ENCODE measurements around the gene CCDC85C. TPM values are rescaled to one million over a fixed set of nuclear protein-coding genes. Genes with fewer than 3 reads are reported as not detected.
A peak's percentile ranks its signal among the peaks of the same experiment; 100 is the strongest.

CCDC85C gene
- total and polyA plus RNA-seq, 10 of the 15 experiments (the other 5 are each of a cell fraction or from before 2014, with no cell fraction given), result 0.03 to 3.6 (median 1.1) TPM

- TF ChIP-seq ATF3 (IDR thresholded peaks at IDR 0.05; ENCODE audit: borderline replicate concordance, extremely low read depth, low read depth, low read length) (no peak), TCF3 (IDR thresholded peaks at IDR 0.05; ENCODE audit: borderline replicate concordance, insufficient read depth, low read depth, low read length) (0 out of 2 replicates have a peak, but pooled peaks have one; percentile 27), CREM (IDR thresholded peaks at IDR 0.05; ENCODE audit: low read depth) (no peak), ZNF274 (IDR thresholded peaks at IDR 0.05; ENCODE audit: insufficient read depth, insufficient read length) (no peak), TCF12 (IDR thresholded peaks at IDR 0.05; ENCODE audit: low read depth, low read length) (0 out of 2 replicates have a peak, but pooled peaks have one; percentile 52), GATAD2B (conservative IDR thresholded peaks at IDR 0.05; ENCODE audit: low read depth) (no peak), MYC (IDR thresholded peaks at IDR 0.05; ENCODE audit: insufficient read depth, insufficient read length, insufficient replicate concordance, low read length, severe bottlenecking) (no peak), RCOR1 (conservative IDR thresholded peaks at IDR 0.05; ENCODE audit: low read depth, low read length) (no peak), KDM1A (IDR thresholded peaks at IDR 0.05; ENCODE audit: borderline replicate concordance) (no peak), NRF1 (conservative IDR thresholded peaks at IDR 0.05; ENCODE audit: low read depth, low read length) (no peak), BCL3 (IDR thresholded peaks at IDR 0.05; ENCODE audit: borderline replicate concordance, insufficient read depth, low read depth, low read length, poor library complexity, severe bottlenecking) (no peak)
Measured at GRCh38 chr14:99628887-99629618, 25.0 kb upstream of the CCDC85C start (continued).

All from GM12878 (cell line).